Gastrocnemius medialis (tissue), 4 donors: Measurements from ENCODE around the gene WDR18. TPM values are rescaled to one million over a fixed set of nuclear protein-coding genes. Genes with fewer than 3 reads are reported as not detected.

Experiments used
- ATAC-seq, 2 donors: fragments of 150-250 bp; one replicate each; pipeline ENCODE4 v1.9.1; 2016
- DNase-seq, 2 donors: peaks; one replicate each; pipeline ENCODE4 v3.0.0-alpha.2; 2019
- H3K27ac ChIP-seq, 4 donors: fragments of 200-600 bp; sonication (generic); 1 replicate in 1 of 4; 2 replicates in 3 of 4; pipeline ENCODE4 v1.5.1; 2016 to 2018; ENCODE audit warnings: mild to moderate bottlenecking in 2 of 4, moderate library complexity in 1 of 4
- H3K27me3 ChIP-seq, 3 donors: fragments of 200-600 bp; sonication (generic) in 2 of 3; 1 replicate in 1 of 3; 2 replicates in 2 of 3; pipeline versions ENCODE4 v1.5.1 to v1.6.0; 2016 to 2019; ENCODE audit warnings: mild to moderate bottlenecking in 1 of 3, moderate library complexity in 1 of 3
- H3K36me3 ChIP-seq, 2 donors: fragments of 200-600 bp; sonication (generic) in 1 of 2; one replicate each; pipeline ENCODE4 v1.5.1; 2017 to 2018
- H3K4me1 ChIP-seq, 2 donors: fragments of 200-600 bp; sonication (generic) in 1 of 2; one replicate each; pipeline ENCODE4 v1.5.1; 2016 to 2017; ENCODE audit warnings: mild to moderate bottlenecking in 2 of 2
- H3K4me3 ChIP-seq, 4 donors: fragments of 200-600 bp; sonication (generic) in 3 of 4; 1 replicate in 1 of 4; 2 replicates in 3 of 4; pipeline ENCODE4 v1.5.1; 2016 to 2019; ENCODE audit warnings: mild to moderate bottlenecking in 2 of 4
- H3K9me3 ChIP-seq, 3 donors: fragments of 200-600 bp; sonication (generic) in 2 of 3; 1 replicate in 1 of 3; 2 replicates in 2 of 3; pipeline ENCODE4 v1.5.1; 2016 to 2019
- CTCF ChIP-seq, 5 experiments: fragments of 450-650 bp in 3 of 5; fragments of 200-600 bp in 2 of 5; sonication (generic) in 2 of 5; IDR thresholded peaks in 4 of 5; conservative IDR thresholded peaks in 1 of 5; 1 replicate in 4 of 5; 2 replicates in 1 of 5; pipeline ENCODE4 v1.5.1; 2016 to 2019; ENCODE audit warnings: antibody characterized with exemption in 5 of 5, mild to moderate bottlenecking in 3 of 5, moderate library complexity in 3 of 5
- POLR2A ChIP-seq, 2 donors: fragments of 450-650 bp; IDR thresholded peaks; one replicate each; pipeline ENCODE4 v1.6.1; 2017; ENCODE audit warnings: antibody characterized with exemption in 2 of 2, mild to moderate bottlenecking in 2 of 2, moderate library complexity in 2 of 2
- in situ Hi-C, 4 donors: fragments of 200-750 bp; cut with MboI; loops; one replicate each; pipeline versions ENCODE4 v1.15.0 to v1.8.0; 2017; ENCODE audit warnings: low sequenced_read_pairs in 4 of 4
- intact Hi-C: fragments of 100-400 bp; cut with DNase I; formaldehyde crosslinking; loops from one replicate; pipeline ENCODE4 v1.15.1; 2023; ENCODE audit warnings: low total_unique reads
- total RNA-seq, 4 donors: library from RNA; depleted of rRNA; stranded (reverse); fragments of >200 nt; gene quantifications; one replicate each; pipeline versions ENCODE4 v1.1.0 to v1.2.3, GENCODE V29; 2016

Gene WDR18
- total RNA-seq, 4 donors from 2014 or later: 4.4 to 59.0 (median 28.6) TPM

GRCh38 chr19:960020-960419, 24.1 kb upstream of the WDR18 start:
- Histone ChIP-seq H3K4me1 (no peaks in the 10 kb centered on the region), H3K36me3 (no peaks in the 10 kb centered on the region), H3K27me3 (peaks cover 0 to 5% (median under 1%) of the 10 kb centered on the region in 3 donors), H3K9me3 (no peaks in the 10 kb centered on the region), H3K27ac (no peak overlapping the region), H3K4me3 (no peak overlapping the region)
- intact Hi-C loops: no loop called here
- no peak for TF ChIP-seq POLR2A (IDR thresholded peaks at IDR 0.05)
- TF ChIP-seq CTCF (IDR thresholded peaks at IDR 0.05 in 4 of 5, conservative IDR thresholded peaks at IDR 0.05 in 1 of 5): no peak
- ATAC-seq (no peak), DNase-seq (no peak)
- in situ Hi-C loops: no loop called here

- Histone ChIP-seq H3K27me3 (no peaks in the 10 kb centered on the region), H3K4me3 (no peak overlapping the region), H3K27ac (no peak overlapping the region), H3K9me3 (no peaks in the 10 kb centered on the region), H3K4me1 (no peaks in the 10 kb centered on the region), H3K36me3 (no peaks in the 10 kb centered on the region)
- ATAC-seq (no peak), DNase-seq (no peak)
- TF ChIP-seq CTCF (IDR thresholded peaks at IDR 0.05 in 4 of 5, conservative IDR thresholded peaks at IDR 0.05 in 1 of 5) (no peak), POLR2A (IDR thresholded peaks at IDR 0.05) (no peak)
- in situ Hi-C loops (no loop called here), intact Hi-C loops (no loop called here)
Observed at GRCh38 chr19:960601-960938, 23.6 kb upstream of the WDR18 start.

- Histone ChIP-seq H3K27ac (no peak overlapping the region), H3K27me3 (no peaks in the 10 kb centered on the region), H3K4me1 (no peaks in the 10 kb centered on the region), H3K36me3 (peaks cover 0 to 1% of the 10 kb centered on the region in 2 donors), H3K9me3 (no peaks in the 10 kb centered on the region), H3K4me3 (no peak overlapping the region)
- no peak for ATAC-seq
- in situ Hi-C loops: no loop called here
- TF ChIP-seq POLR2A (IDR thresholded peaks at IDR 0.05) (no peak), CTCF (IDR thresholded peaks at IDR 0.05 in 4 of 5, conservative IDR thresholded peaks at IDR 0.05 in 1 of 5) (no peak)
- DNase-seq: no peak
- intact Hi-C loops: no loop called here
Observed at GRCh38 chr19:961866-962620, 22.1 kb upstream of the WDR18 start.

GRCh38 chr19:962683-963400, 21.3 kb upstream of the WDR18 start:
- no peak for DNase-seq
- in situ Hi-C loops: no loop called here
- peaks cover 0 to 7% of the 10 kb centered on the region in 2 donors for H3K36me3 ChIP-seq

More at GRCh38 chr19:962683-963400, 21.3 kb upstream of the WDR18 start:
- ATAC-seq: no peak
- no peaks in the 10 kb centered on the region for H3K27me3 ChIP-seq
- no peak for TF ChIP-seq POLR2A (IDR thresholded peaks at IDR 0.05)
- no peak for TF ChIP-seq CTCF (IDR thresholded peaks at IDR 0.05 in 4 of 5, conservative IDR thresholded peaks at IDR 0.05 in 1 of 5)
- no peaks in the 10 kb centered on the region for H3K9me3 ChIP-seq
- intact Hi-C loops: no loop called here
- no peak overlapping the region for H3K27ac ChIP-seq
- H3K4me3 ChIP-seq: no peak overlapping the region
- H3K4me1 ChIP-seq: no peaks in the 10 kb centered on the region
